GM21576 (cell line): ENCODE results near the gene SLC16A4.

Experiments
- ATAC-seq: cut with Tn5 transposase; IDR thresholded peaks from one replicate; pipeline ENCODE4 v1.9.1; 2021; ENCODE audit warnings: mild to moderate bottlenecking, moderate library complexity; ENCODE audit not compliant: unreplicated experiment

The SLC16A4 gene

DNA sequence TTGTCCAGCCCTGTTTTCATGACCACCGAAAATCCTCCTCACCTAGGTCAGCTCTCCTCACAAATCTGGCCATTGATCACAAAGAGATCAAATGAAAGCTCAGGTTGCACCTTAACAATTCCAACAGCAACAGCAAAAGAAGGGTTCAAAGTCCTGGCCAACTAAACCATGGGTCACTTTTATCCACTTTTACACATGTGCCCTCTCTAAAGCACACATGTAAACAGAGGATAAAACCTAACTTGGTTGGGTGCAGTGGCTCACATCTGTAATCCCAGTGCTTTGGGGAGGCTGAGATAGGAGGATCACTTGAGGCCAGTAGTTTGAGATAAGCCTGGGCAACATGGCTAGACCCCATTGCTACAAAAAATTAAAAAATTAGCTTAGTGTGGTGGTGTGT lies 55.6 kb downstream of the SLC16A4 start:
- ATAC-seq = no peak

- ATAC-seq = no peak
These were observed 62.1 kb downstream of the SLC16A4 start for GRCh38 chr1:110328700-110329099.

DNA sequence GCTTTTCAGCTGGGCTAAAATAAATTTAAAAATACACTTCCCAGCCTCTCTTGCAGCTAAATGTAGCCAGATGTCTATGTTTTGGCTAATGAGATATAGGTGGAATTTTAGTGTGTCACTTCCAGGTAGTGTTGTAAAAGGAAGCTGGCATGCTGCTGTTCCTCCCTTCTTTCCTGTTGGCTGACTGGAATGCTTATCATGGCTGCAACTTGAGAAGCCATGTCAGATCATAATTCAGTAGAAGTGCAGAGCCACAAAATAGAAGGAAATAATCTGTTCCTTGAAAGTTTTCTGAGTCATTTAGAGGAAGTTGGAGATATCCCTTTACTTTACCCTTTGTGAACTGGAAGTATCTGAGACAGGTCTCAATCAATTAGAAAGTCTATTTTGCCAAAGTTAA lies 62.6 kb downstream of the SLC16A4 start:
- ATAC-seq = no peak

DNA sequence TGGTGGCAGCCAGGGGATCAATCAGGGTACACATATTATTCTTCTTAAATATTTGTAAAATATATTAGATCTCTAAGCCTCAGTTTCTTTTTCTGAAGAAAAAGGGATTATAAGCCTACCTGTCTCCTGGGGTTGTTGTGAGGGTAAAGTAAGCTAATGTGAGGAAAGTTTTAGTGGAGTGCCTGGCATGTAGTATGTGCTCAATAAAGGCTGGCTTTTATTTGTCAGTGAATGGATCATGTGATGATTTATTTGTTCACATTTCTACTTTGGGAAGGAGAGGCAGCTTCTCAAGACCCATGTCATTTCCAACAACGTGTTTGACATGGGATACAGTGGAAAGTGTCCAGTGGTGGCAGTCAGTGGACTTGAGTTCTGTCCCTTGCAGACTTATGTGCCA lies 64.0 kb downstream of the SLC16A4 start:
- no peak for ATAC-seq

- no peak for ATAC-seq
These were observed 66.2 kb downstream of the SLC16A4 start for GRCh38 chr1:110324667-110325066.

- ATAC-seq = no peak
These were observed 69.0 kb downstream of the SLC16A4 start for GRCh38 chr1:110321846-110322245.

DNA sequence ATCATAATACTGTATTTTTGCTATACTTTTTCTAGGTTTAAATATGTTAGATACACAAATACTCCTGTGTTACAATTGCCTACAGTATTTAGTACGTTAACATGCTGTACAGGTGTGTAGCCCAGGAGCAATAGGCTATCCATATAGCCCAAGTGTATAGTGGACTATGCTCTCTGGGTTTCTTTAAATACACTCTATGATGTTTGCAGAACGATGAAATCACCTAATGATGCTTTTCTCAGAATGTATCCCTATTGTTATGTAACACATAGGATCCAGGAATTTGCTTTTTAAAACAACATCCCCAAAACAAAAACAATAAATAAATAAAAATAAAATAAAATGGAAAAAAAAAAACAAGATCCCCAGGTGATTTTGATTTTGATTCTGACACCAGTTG lies 69.8 kb downstream of the SLC16A4 start:
- ATAC-seq = no peak

- ATAC-seq = no peak
These were observed 70.7 kb downstream of the SLC16A4 start for GRCh38 chr1:110320168-110320518.

DNA sequence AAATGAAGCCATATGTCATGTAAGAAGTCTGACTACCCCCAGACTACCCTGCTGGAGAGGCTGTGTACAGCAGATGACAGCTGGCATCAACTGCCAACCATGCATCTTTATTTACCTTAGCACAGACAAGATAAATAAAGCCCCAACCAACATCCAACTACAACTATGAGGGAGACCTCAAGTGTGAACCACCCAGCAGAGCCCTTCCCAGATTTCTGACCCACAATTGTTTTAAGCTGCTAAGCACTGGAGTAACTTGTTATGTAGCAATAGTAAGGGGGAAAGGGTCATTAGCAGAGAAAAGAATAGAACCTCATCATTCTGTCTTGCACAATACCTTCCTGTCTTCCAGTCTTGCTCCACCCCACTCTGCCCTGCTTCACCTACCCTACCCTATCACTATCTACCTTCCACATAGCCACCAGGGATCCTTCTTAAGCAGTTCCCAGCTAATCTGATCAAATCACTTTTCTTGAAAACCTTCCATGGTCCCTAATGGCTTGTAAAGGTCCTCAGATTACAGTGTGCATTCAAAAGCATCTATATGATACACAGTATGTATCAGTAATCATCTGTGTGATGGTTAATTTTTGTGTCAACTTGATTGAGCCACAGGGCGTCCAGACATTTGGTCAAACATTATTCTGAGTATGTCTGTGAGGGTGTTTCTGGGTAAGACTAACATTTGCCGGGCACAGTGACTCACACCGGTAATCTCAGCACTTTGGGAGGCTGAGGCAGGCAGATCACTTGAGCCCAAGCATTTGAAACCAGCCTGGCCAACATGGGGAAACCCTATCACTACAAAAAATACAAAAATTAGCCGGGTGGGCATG lies 71.3 kb downstream of the SLC16A4 start:
- no peak for ATAC-seq

DNA sequence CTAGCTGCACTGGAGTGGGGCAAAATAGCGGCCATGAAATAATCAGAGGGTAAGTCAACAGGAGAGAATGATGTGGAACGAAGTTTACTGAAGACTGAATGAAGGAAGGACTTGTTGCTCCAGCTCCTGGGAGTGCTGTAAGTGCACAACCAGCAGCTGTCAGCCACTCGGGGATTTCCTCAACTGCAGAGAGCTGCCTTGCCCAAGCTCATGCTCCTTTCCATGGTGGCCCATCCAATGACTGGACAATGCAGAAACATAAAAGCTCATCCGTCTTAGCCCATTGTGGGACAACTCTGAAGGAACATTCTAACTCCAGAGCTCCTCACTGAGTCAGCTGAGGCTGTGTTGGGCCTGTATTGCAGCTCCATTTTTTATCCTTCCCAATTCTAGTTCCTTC lies 72.8 kb downstream of the SLC16A4 start:
- ATAC-seq = no peak

DNA sequence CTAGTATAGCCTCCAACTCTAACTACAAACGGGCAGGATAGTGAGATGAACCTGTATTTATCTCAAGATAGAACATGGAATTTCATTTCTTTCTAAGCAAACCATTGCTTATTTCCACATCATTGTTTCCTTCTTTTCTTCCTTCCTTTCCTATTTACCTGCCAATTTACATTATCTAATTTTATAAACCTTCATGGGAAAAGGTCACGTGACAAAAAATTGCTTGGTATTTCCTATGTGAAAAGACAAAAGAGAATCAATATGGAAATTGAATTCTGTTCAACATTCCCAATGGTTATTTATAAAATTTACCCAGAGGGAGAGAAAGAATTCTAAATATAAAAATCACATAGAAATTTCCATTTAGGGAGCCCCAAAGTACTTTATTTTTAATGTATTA lies 74.1 kb downstream of the SLC16A4 start:
- ATAC-seq = no peak
